ENCODE measurements around the gene OXA1L. TPM values are rescaled to one million over a fixed set of nuclear protein-coding genes. Genes with fewer than 3 reads are reported as not detected.

The OXA1L gene
- total and polyA plus RNA-seq, 2 of the 13 experiments (the other 11 are each of a cell fraction or from before 2014, with no cell fraction given), result 230 to 589 TPM

DNA sequence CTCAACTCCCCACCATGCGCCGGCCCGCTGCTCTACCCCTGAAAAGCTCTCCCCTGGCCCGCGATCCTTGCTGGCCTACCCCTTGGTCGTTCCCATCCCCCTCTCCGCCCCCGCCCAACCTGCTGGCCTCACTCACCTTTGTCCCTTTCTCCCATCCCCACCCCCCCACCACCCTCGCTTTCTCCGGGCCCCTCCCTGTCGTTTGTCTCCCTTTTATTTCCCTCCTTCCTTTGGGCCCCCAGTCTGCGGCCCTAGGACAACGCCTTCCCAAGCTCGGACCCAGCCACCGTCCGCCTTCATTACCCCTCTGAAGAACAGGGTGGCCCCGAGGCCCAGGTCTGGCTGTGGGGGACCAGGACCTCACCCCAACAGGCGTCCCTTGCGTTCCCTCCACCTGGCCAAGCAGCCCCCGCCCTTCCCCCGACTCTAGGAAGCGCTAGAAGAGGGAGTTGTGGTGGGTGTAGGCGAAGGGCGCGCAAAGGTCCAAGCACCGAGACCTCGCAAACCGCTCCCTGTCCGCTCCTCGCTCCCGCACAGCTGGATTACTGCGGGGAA is 55.6 kb downstream of the OXA1L start (continued):
- TF ChIP-seq YEATS4 (CRISPR knock-in tag; IDR thresholded peaks at IDR 0.05; ENCODE audit: borderline replicate concordance) (no peak), CC2D1A (CRISPR knock-in tag; IDR thresholded peaks at IDR 0.05) (no peak), PHF20 (CRISPR knock-in tag; IDR thresholded peaks at IDR 0.05) (no peak), ZBTB38 (CRISPR knock-in tag; IDR thresholded peaks at IDR 0.05) (no peak; the same call in 1 of the 2 replicates), ZNF430 (CRISPR knock-in tag; IDR thresholded peaks at IDR 0.05) (no peak), ZNF446 (CRISPR knock-in tag; IDR thresholded peaks at IDR 0.05) (0 out of 2 replicates have a peak, but pooled peaks have one; percentile 53), HOXA5 (CRISPR knock-in tag; IDR thresholded peaks at IDR 0.05) (no peak), KLF16 (CRISPR knock-in tag; IDR thresholded peaks at IDR 0.05) (0 out of 4 replicates have a peak, but pooled peaks of 1 of the 2 experiments have one; percentile 0), SMARCE1 (IDR thresholded peaks at IDR 0.05; ENCODE audit: borderline replicate concordance) (no peak), FOXP1 (IDR thresholded peaks at IDR 0.05) (no peak), FOXP1 (CRISPR knock-in tag; IDR thresholded peaks at IDR 0.05) (no peak), SMC3 (IDR thresholded peaks at IDR 0.05; ENCODE audit: low read length) (no peak), ZNF143 (CRISPR knock-in tag; IDR thresholded peaks at IDR 0.05) (no peak), BORCS8-MEF2B (CRISPR knock-in tag; IDR thresholded peaks at IDR 0.05) (no peak), GTF2F1 (IDR thresholded peaks at IDR 0.05; ENCODE audit: low read length) (no peak), LCORL (IDR thresholded peaks at IDR 0.05) (no peak), LCORL (CRISPR knock-in tag; IDR thresholded peaks at IDR 0.05) (no peak; the same call in 1 of the 2 replicates), EED (CRISPR knock-in tag; IDR thresholded peaks at IDR 0.05) (peak; percentile 91; the same call in 1 of the 2 replicates), ZNF333 (CRISPR knock-in tag; IDR thresholded peaks at IDR 0.05; ENCODE audit: borderline replicate concordance) (no peak), MXD4 (CRISPR knock-in tag; IDR thresholded peaks at IDR 0.05) (no peak), ZNF839 (CRISPR knock-in tag; IDR thresholded peaks at IDR 0.05; ENCODE audit: borderline replicate concordance) (no peak), BRD4 (CRISPR knock-in tag; IDR thresholded peaks at IDR 0.05) (no peak), ZNF382 (CRISPR knock-in tag; IDR thresholded peaks at IDR 0.05; ENCODE audit: borderline replicate concordance) (no peak), BCL6 (CRISPR knock-in tag; IDR thresholded peaks at IDR 0.05) (no peak), GATAD2A (CRISPR knock-in tag; IDR thresholded peaks at IDR 0.05) (no peak), ZNF501 (CRISPR knock-in tag; IDR thresholded peaks at IDR 0.05) (no peak)
- TF ChIP-seq, protein P1, sequence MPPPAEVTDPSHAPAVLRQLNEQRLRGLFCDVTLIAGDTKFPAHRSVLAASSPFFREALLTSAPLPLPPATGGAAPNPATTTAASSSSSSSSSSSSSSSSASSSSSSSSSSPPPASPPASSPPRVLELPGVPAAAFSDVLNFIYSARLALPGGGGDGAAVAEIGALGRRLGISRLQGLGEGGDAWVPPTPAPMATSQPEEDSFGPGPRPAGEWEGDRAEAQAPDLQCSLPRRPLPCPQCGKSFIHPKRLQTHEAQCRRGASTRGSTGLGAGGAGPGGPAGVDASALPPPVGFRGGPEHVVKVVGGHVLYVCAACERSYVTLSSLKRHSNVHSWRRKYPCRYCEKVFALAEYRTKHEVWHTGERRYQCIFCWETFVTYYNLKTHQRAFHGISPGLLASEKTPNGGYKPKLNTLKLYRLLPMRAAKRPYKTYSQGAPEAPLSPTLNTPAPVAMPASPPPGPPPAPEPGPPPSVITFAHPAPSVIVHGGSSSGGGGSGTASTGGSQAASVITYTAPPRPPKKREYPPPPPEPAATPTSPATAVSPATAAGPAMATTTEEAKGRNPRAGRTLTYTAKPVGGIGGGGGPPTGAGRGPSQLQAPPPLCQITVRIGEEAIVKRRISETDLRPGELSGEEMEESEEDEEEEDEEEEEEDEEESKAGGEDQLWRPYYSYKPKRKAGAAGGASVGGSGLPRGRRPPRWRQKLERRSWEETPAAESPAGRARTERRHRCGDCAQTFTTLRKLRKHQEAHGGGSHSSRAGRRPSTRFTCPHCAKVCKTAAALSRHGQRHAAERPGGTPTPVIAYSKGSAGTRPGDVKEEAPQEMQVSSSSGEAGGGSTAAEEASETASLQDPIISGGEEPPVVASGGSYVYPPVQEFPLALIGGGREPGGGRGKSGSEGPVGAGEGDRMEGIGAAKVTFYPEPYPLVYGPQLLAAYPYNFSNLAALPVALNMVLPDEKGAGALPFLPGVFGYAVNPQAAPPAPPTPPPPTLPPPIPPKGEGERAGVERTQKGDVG (CRISPR knock-in tag; IDR thresholded peaks at IDR 0.05; ENCODE audit: borderline replicate concordance), result 0 out of 2 replicates have a peak, but pooled peaks have one; percentile 53
- TF ChIP-seq, protein P2, sequence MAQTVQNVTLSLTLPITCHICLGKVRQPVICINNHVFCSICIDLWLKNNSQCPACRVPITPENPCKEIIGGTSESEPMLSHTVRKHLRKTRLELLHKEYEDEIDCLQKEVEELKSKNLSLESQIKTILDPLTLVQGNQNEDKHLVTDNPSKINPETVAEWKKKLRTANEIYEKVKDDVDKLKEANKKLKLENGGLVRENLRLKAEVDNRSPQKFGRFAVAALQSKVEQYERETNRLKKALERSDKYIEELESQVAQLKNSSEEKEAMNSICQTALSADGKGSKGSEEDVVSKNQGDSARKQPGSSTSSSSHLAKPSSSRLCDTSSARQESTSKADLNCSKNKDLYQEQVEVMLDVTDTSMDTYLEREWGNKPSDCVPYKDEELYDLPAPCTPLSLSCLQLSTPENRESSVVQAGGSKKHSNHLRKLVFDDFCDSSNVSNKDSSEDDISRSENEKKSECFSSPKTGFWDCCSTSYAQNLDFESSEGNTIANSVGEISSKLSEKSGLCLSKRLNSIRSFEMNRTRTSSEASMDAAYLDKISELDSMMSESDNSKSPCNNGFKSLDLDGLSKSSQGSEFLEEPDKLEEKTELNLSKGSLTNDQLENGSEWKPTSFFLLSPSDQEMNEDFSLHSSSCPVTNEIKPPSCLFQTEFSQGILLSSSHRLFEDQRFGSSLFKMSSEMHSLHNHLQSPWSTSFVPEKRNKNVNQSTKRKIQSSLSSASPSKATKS (CRISPR knock-in tag; IDR thresholded peaks at IDR 0.05), result no peak
- TF ChIP-seq, protein P3, sequence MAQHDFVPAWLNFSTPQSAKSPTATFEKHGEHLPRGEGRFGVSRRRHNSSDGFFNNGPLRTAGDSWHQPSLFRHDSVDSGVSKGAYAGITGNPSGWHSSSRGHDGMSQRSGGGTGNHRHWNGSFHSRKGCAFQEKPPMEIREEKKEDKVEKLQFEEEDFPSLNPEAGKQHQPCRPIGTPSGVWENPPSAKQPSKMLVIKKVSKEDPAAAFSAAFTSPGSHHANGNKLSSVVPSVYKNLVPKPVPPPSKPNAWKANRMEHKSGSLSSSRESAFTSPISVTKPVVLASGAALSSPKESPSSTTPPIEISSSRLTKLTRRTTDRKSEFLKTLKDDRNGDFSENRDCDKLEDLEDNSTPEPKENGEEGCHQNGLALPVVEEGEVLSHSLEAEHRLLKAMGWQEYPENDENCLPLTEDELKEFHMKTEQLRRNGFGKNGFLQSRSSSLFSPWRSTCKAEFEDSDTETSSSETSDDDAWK (CRISPR knock-in tag; IDR thresholded peaks at IDR 0.05), result no peak

All from HepG2 (cell line).